ENCODE data around the gene C19orf73. TPM values are rescaled to one million over a fixed set of nuclear protein-coding genes. Genes with fewer than 3 reads are reported as not detected.
A peak's percentile ranks its signal among the peaks of the same experiment; 100 is the strongest.

Gene C19orf73
- total and polyA plus RNA-seq, 9 of the 15 experiments (the other 6 are each of a cell fraction or from before 2014, with no cell fraction given), result 0.08 to 7.4 (median 1.4) TPM

DNA sequence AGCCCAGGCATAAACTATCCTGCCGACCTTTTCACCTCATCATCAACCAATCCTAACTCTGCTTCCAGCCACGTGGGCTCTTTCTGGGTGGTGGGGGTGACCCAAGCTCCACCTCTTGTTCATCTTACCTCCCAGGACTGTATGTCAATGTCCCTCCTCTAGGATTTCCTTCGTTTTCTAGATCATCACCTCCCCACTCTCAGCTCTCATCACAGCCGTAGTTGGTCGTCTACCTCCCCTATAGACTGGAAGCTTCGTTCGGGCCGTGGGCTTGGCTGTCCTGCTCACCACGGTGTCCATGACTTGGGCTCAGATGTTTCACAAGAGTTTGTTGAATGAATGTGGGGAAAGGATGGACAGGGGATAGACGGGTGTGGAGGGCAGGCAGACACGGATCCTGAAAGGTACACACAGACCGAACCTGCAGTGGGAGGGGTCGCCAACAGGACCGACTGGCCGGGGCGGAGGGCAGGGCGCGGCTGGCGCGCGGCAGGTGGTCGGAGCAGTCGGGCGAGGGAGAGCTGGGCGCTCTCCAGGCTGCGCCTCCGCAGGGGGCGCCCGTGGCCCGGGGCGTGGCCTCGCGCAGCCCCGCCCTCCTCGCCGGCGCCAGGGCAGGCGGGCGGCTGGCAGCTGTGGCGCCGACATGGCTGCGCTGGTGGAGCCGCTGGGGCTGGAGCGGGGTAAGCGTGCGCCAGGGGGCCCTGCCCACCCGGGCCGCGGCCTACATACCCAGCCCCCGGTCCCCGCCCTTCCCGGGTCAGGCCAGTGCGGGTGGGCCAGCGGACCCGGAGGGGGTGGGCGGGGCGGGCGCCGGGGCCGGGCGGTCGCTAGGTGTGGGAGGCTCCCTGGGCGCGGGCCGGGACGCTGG, 4.9 kb downstream of the C19orf73 start, which contains the start of gene LIN7B (continued):
- TF ChIP-seq ZEB2 (IDR thresholded peaks at IDR 0.05) (no peak), POLR3A (IDR thresholded peaks at IDR 0.05; ENCODE audit: borderline replicate concordance, extremely low read depth, insufficient read depth, insufficient read length) (no peak), ZNF143 (CRISPR knock-in tag; IDR thresholded peaks at IDR 0.05) (no peak; the same call in 1 of the 2 replicates), ZNF253 (CRISPR knock-in tag; conservative IDR thresholded peaks at IDR 0.05) (no peak), ZNF197 (CRISPR knock-in tag; IDR thresholded peaks at IDR 0.05; ENCODE audit: low read depth) (no peak), ESRRB (CRISPR knock-in tag; IDR thresholded peaks at IDR 0.05; ENCODE audit: borderline replicate concordance) (no peak), YY1 (IDR thresholded peaks at IDR 0.05; ENCODE audit: borderline replicate concordance in 1 of 3, control insufficient read depth in 1 of 3, extremely low read depth in 1 of 3, insufficient read depth in 3 of 3, insufficient read length in 1 of 3, insufficient replicate concordance in 2 of 3, low read depth in 1 of 3, low read length in 2 of 3) (peak in 2 of 3 experiments; percentile 74 to 80), NCOR1 (IDR thresholded peaks at IDR 0.05) (no peak), WHSC1 (IDR thresholded peaks at IDR 0.05; ENCODE audit: low read length) (no peak), CHD4 (IDR thresholded peaks at IDR 0.05; ENCODE audit: insufficient read depth, insufficient replicate concordance, low read depth, low read length, poor library complexity, severe bottlenecking) (no peak), CEBPG (CRISPR knock-in tag; IDR thresholded peaks at IDR 0.05) (peak; percentile 76), CEBPG (tag; conservative IDR thresholded peaks at IDR 0.05 in 1 of 2, IDR thresholded peaks at IDR 0.05 in 1 of 2) (peak in 1 of 2 experiments; percentile 58; a peak in 1 of 4 replicates), SREBF2 (CRISPR knock-in tag; IDR thresholded peaks at IDR 0.05) (no peak), FOXJ3 (CRISPR knock-in tag; IDR thresholded peaks at IDR 0.05) (no peak), ELF4 (CRISPR knock-in tag; IDR thresholded peaks at IDR 0.05) (no peak), ZNF133 (CRISPR knock-in tag; IDR thresholded peaks at IDR 0.05) (no peak), ZNF507 (tag; conservative IDR thresholded peaks at IDR 0.05) (no peak), CGGBP1 (CRISPR knock-in tag; IDR thresholded peaks at IDR 0.05) (no peak), KLF16 (IDR thresholded peaks at IDR 0.05) (no peak), MEF2D (tag; conservative IDR thresholded peaks at IDR 0.05; ENCODE audit: low read depth) (no peak), PTRF (tag; IDR thresholded peaks at IDR 0.05) (no peak)
- TF ChIP-seq, protein P1, sequence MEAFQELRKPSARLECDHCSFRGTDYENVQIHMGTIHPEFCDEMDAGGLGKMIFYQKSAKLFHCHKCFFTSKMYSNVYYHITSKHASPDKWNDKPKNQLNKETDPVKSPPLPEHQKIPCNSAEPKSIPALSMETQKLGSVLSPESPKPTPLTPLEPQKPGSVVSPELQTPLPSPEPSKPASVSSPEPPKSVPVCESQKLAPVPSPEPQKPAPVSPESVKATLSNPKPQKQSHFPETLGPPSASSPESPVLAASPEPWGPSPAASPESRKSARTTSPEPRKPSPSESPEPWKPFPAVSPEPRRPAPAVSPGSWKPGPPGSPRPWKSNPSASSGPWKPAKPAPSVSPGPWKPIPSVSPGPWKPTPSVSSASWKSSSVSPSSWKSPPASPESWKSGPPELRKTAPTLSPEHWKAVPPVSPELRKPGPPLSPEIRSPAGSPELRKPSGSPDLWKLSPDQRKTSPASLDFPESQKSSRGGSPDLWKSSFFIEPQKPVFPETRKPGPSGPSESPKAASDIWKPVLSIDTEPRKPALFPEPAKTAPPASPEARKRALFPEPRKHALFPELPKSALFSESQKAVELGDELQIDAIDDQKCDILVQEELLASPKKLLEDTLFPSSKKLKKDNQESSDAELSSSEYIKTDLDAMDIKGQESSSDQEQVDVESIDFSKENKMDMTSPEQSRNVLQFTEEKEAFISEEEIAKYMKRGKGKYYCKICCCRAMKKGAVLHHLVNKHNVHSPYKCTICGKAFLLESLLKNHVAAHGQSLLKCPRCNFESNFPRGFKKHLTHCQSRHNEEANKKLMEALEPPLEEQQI (IDR thresholded peaks at IDR 0.05), result no peak
- TF ChIP-seq, protein P2, sequence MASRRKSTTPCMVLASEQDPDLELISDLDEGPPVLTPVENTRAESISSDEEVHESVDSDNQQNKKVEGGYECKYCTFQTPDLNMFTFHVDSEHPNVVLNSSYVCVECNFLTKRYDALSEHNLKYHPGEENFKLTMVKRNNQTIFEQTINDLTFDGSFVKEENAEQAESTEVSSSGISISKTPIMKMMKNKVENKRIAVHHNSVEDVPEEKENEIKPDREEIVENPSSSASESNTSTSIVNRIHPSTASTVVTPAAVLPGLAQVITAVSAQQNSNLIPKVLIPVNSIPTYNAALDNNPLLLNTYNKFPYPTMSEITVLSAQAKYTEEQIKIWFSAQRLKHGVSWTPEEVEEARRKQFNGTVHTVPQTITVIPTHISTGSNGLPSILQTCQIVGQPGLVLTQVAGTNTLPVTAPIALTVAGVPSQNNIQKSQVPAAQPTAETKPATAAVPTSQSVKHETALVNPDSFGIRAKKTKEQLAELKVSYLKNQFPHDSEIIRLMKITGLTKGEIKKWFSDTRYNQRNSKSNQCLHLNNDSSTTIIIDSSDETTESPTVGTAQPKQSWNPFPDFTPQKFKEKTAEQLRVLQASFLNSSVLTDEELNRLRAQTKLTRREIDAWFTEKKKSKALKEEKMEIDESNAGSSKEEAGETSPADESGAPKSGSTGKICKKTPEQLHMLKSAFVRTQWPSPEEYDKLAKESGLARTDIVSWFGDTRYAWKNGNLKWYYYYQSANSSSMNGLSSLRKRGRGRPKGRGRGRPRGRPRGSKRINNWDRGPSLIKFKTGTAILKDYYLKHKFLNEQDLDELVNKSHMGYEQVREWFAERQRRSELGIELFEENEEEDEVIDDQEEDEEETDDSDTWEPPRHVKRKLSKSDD (conservative IDR thresholded peaks at IDR 0.05; ENCODE audit: low read length), result no peak

All from K562 (cell line).